NCI-H748 treated with DMSO at 0.1 percent for 48 hours (cell line): ENCODE data around the gene PLAC9.

Source experiments
- DNase-seq: peaks from one replicate; lab custom pipeline; 2025; lab: John Stamatoyannopoulos, UW

Gene PLAC9

GRCh38 chr10:80160361-80161320, 28.1 kb downstream of the PLAC9 start:
- DNase-seq = no peak

GRCh38 chr10:80161321-80162083, 29.0 kb downstream of the PLAC9 start:
- DNase-seq = no peak

- peak; percentile 35 for DNase-seq
Observed at GRCh38 chr10:80163741-80164341, 31.3 kb downstream of the PLAC9 start.

GRCh38 chr10:80164596-80164995, 32.1 kb downstream of the PLAC9 start:
- no peak for DNase-seq

GRCh38 chr10:80165173-80165572, 32.6 kb downstream of the PLAC9 start:
- DNase-seq = no peak

- DNase-seq = no peak
Observed at GRCh38 chr10:80166581-80167470, 34.3 kb downstream of the PLAC9 start.

GRCh38 chr10:80167471-80168161, 35.1 kb downstream of the PLAC9 start:
- DNase-seq = no peak

- DNase-seq = no peak
Observed at GRCh38 chr10:80168162-80168511, 35.6 kb downstream of the PLAC9 start.

GRCh38 chr10:80168679-80169380, 36.3 kb downstream of the PLAC9 start:
- no peak for DNase-seq

GRCh38 chr10:80170026-80170425, 37.5 kb downstream of the PLAC9 start:
- no peak for DNase-seq

GRCh38 chr10:80170641-80171040, 38.1 kb downstream of the PLAC9 start:
- no peak for DNase-seq

GRCh38 chr10:80171248-80171660, 38.7 kb downstream of the PLAC9 start:
- DNase-seq = no peak

- no peak for DNase-seq
Observed at GRCh38 chr10:80172896-80173295, 40.4 kb downstream of the PLAC9 start.

GRCh38 chr10:80173466-80173865, 40.9 kb downstream of the PLAC9 start:
- DNase-seq = peak; percentile 40

- DNase-seq = no peak
Observed at GRCh38 chr10:80174641-80175395, 42.3 kb downstream of the PLAC9 start.

GRCh38 chr10:80176526-80176925, 44.0 kb downstream of the PLAC9 start:
- DNase-seq = no peak

- DNase-seq = no peak
Observed at GRCh38 chr10:80177781-80178636, 45.5 kb downstream of the PLAC9 start.

GRCh38 chr10:80182986-80183385, 50.5 kb downstream of the PLAC9 start:
- DNase-seq = no peak

GRCh38 chr10:80183436-80183835, 50.9 kb downstream of the PLAC9 start:
- no peak for DNase-seq
